GM12878 (cell line): ENCODE results near the gene INTS2. TPM values are rescaled to one million over a fixed set of nuclear protein-coding genes. Genes with fewer than 3 reads are reported as not detected.

ENCODE experiments used
- ATAC-seq: fragments of 200-7000 bp; cut with Tn5 transposase; 3 replicates; pipeline ENCODE4 v1.9.1; 2020; ENCODE audit warnings: mild to moderate bottlenecking, moderate library complexity
- BruUV-seq: library from RNA; stranded (reverse); fragments of 400-500 nt; replicated peaks from 2 replicates; lab custom pipeline; 2021; lab: Mats Ljungman, UMichigan
- CTCF ChIA-PET: fragments of 300-600 bp; sonication (Branson Sonifier 250); formaldehyde crosslinking; extraction: SDS; loops from one replicate; lab custom pipeline; 2021; ENCODE audit warnings: inconsistent platforms; lab: Yijun Ruan, JAX
- POLR2A ChIA-PET: fragments of 350-600 bp; formaldehyde crosslinking; extraction: SDS; loops from one replicate; lab custom pipeline; 2021; ENCODE audit warnings: inconsistent platforms; lab: Charles Lee
- RAD21 ChIA-PET: fragments of 300-600 bp; sonication (Branson Sonifier 250); formaldehyde crosslinking; loops from one replicate; lab custom pipeline; 2023; ENCODE audit warnings: antibody characterized with exemption; ENCODE audit not compliant: unreplicated experiment; lab: Charles Lee
- SMC1A ChIA-PET: fragments of 300-600 bp; sonication (Branson Sonifier 250); formaldehyde crosslinking; loops from one replicate; lab custom pipeline; 2023; ENCODE audit not compliant: unreplicated experiment, uncharacterized antibody; lab: Charles Lee
- DNase-seq: peaks from one replicate; pipeline ENCODE4 v3.0.0-alpha.2; 2011; ENCODE audit warnings: low read depth, low spot score
- FAIRE-seq: peaks from 3 replicates; lab custom pipeline; 2011; peaks lifted over from hg19 to GRCh38; lab: Jason Lieb, UNC
- H2AFZ ChIP-seq: 2 replicates; pipeline ENCODE4 v1.6.0; 2011; ENCODE audit warnings: low read depth, low read length, control low read depth; ENCODE audit not compliant: control insufficient read depth
- H3K27ac ChIP-seq: 2 replicates; pipeline ENCODE4 v1.5.1; 2011; ENCODE audit warnings: control low read depth; ENCODE audit not compliant: control insufficient read depth, insufficient read depth
- H3K27me3 ChIP-seq, 2 experiments: replicated peaks in 1 of 2; 2 replicates each; pipeline versions ENCODE4 v1.6.0 to v1.6.1; 2011; ENCODE audit warnings: low read length in 1 of 2; ENCODE audit not compliant: control insufficient read depth in 2 of 2, insufficient read depth in 2 of 2
- H3K36me3 ChIP-seq, 2 experiments: 2 replicates each; pipeline ENCODE4 v1.5.1; 2011; ENCODE audit warnings: low read length in 1 of 2; ENCODE audit not compliant: control insufficient read depth in 2 of 2, insufficient read depth in 2 of 2
- H3K4me1 ChIP-seq: 2 replicates; pipeline ENCODE4 v1.6.1; 2011; ENCODE audit warnings: mild to moderate bottlenecking, low read length, moderate library complexity, mixed read lengths; ENCODE audit not compliant: control insufficient read depth, insufficient read depth
- H3K4me2 ChIP-seq: 2 replicates; pipeline ENCODE4 v1.6.0; 2011; ENCODE audit warnings: control low read depth; ENCODE audit not compliant: control insufficient read depth, insufficient read depth
- H3K4me3 ChIP-seq: fragments of 200-600 bp; sonication (generic); 2 replicates; pipeline ENCODE4 v1.5.1; 2016
- H3K79me2 ChIP-seq: 2 replicates; pipeline ENCODE4 v1.6.0; 2011; ENCODE audit warnings: low read length; ENCODE audit not compliant: control insufficient read depth, insufficient read depth
- H3K9ac ChIP-seq: 2 replicates; pipeline ENCODE4 v1.8.0; 2011; ENCODE audit warnings: low read length, control low read depth, mixed read lengths; ENCODE audit not compliant: control insufficient read depth, insufficient read depth
- H3K9me3 ChIP-seq: replicated peaks from 3 replicates; pipeline ENCODE4 v1.5.1; 2011; ENCODE audit warnings: mild to moderate bottlenecking, low read length; ENCODE audit not compliant: control insufficient read depth, insufficient read depth
- H4K20me1 ChIP-seq: 2 replicates; pipeline ENCODE4 v1.6.0; 2011; ENCODE audit not compliant: control insufficient read depth, insufficient read depth
- ASH2L ChIP-seq: fragments of 300-600, 200-600 bp; sonication (generic); IDR thresholded peaks from 2 replicates; pipeline ENCODE4 v1.6.1; 2017; ENCODE audit warnings: low read depth, mild to moderate bottlenecking, borderline replicate concordance
- BCL11A ChIP-seq: IDR thresholded peaks from 2 replicates; pipeline ENCODE4 v1.6.1; 2011; ENCODE audit warnings: low read depth, low read length
- BHLHE40 ChIP-seq, 2 experiments: fragments of 450-650 bp in 1 of 2; IDR thresholded peaks; 2 replicates each; pipeline ENCODE4 v1.6.1; 2011 to 2017; ENCODE audit warnings: low read depth in 2 of 2, borderline replicate concordance in 1 of 2, improper control_type of control experiment in 1 of 2, low read length in 1 of 2, mild to moderate bottlenecking in 1 of 2
- JUNB ChIP-seq: IDR thresholded peaks from 2 replicates; pipeline ENCODE4 v1.6.1; 2016; ENCODE audit warnings: antibody characterized with exemption, mild to moderate bottlenecking
- MLLT1 ChIP-seq: fragments of 450-650 bp; IDR thresholded peaks from 2 replicates; pipeline ENCODE4 v1.6.1; 2016; ENCODE audit warnings: mild to moderate bottlenecking
- MTA3 ChIP-seq: IDR thresholded peaks from 2 replicates; pipeline ENCODE4 v1.6.1; 2012; ENCODE audit warnings: low read length, inconsistent platforms, borderline replicate concordance
- NFIC ChIP-seq: IDR thresholded peaks from 2 replicates; pipeline ENCODE4 v1.6.1; 2012; ENCODE audit warnings: low read depth, mild to moderate bottlenecking, inconsistent platforms, low read length, moderate library complexity
- NR2F1 ChIP-seq: fragments of 450-650 bp; conservative IDR thresholded peaks from 2 replicates; pipeline ENCODE4 v1.6.1; 2017; ENCODE audit warnings: mild to moderate bottlenecking
- SPI1 ChIP-seq: IDR thresholded peaks from 2 replicates; pipeline ENCODE4 v1.6.1; 2011; ENCODE audit warnings: low read depth, mild to moderate bottlenecking, low read length, moderate library complexity, borderline replicate concordance; ENCODE audit not compliant: insufficient read depth
- YY1 ChIP-seq: IDR thresholded peaks from 2 replicates; pipeline ENCODE4 v1.6.1; 2011; ENCODE audit warnings: low read depth, mild to moderate bottlenecking, low read length
- ZNF384 ChIP-seq: IDR thresholded peaks from 2 replicates; pipeline ENCODE4 v1.6.1; 2012; ENCODE audit warnings: low read depth, mild to moderate bottlenecking, low read length, improper control_type of control experiment, borderline replicate concordance
- ZNF592 ChIP-seq: fragments of 450-650 bp; IDR thresholded peaks from 2 replicates; pipeline ENCODE4 v1.6.1; 2017; ENCODE audit warnings: mild to moderate bottlenecking, moderate library complexity
- ZNF622 ChIP-seq: fragments of 450-650 bp; IDR thresholded peaks from 2 replicates; pipeline ENCODE4 v1.6.1; 2017; ENCODE audit warnings: mild to moderate bottlenecking, inconsistent platforms
- ZSCAN29 ChIP-seq: fragments of 450-650 bp; IDR thresholded peaks from 2 replicates; pipeline ENCODE4 v1.6.1; 2017; ENCODE audit warnings: mild to moderate bottlenecking, moderate library complexity
- WGBS: methylation state at CpG from one replicate; pipeline ENCODE4 v1.1.6; 2016; ENCODE audit warnings: low lambda C conversion rate; ENCODE audit not compliant: insufficient replicate concordance, insufficient coverage; ENCODE audit errors: missing lambda C conversion rate; 5-methylcytosine and 5-hydroxymethylcytosine counted together
- in situ Hi-C: fragments of 300-500 bp; cut with MboI; formaldehyde crosslinking; loops from 9 replicates; pipeline ENCODE4 v1.14.3; 2018; ENCODE audit warnings: mixed read lengths
- intact Hi-C: fragments of 100-400 bp; cut with micrococcal nuclease; formaldehyde crosslinking; loops from one replicate; pipeline ENCODE4 v1.14.2; 2022; ENCODE audit not compliant: unreplicated experiment
- polyA plus RNA-seq, 11 experiments: library from polyadenylated mRNA; depleted of rRNA in 4 of 11; unstranded in 6 of 11; stranded (reverse) in 5 of 11; fragments of >200 nt; fragmentation: Nextera tagmentation in 4 of 11; fragmentation: Illumina TruSeq in 1 of 11; extraction: Ambion mirVana in 4 of 11; extraction: Trizol in 1 of 11; gene quantifications; 1 replicate in 1 of 11; 2 replicates in 10 of 11; pipeline versions ENCODE4 v1.2.1 to v1.2.3, GENCODE V29; 2011 to 2016; ENCODE audit warnings: inconsistent platforms in 2 of 11, missing spikeins in 2 of 11, low read depth in 1 of 11
- total RNA-seq, 4 experiments: library from RNA; depleted of rRNA in 3 of 4; stranded (reverse); fragments of >200 nt in 3 of 4; fragmentation: Illumina TruSeq in 1 of 4; extraction: Trizol in 1 of 4; gene quantifications; 2 replicates each; pipeline versions ENCODE4 v1.2.1 to v1.2.3, GENCODE V29; 2013 to 2021

The INTS2 gene
- total and polyA plus RNA-seq, 10 of the 15 experiments (the other 5 are each of a cell fraction or from before 2014, with no cell fraction given): 2.8 to 22.2 (median 11.6) TPM

- TF ChIP-seq NR2F1 (no peak), ZNF384 (peak; percentile 54; the same call in 1 of the 2 replicates), NFIC (0 out of 2 replicates have a peak, but pooled peaks have one; percentile 35), ASH2L (no peak), ZNF622 (no peak), MTA3 (no peak), JUNB (peak; percentile 52), SPI1 (peak; percentile 74), BCL11A (no peak), BHLHE40 (IDR thresholded peaks at IDR 0.05; ENCODE audit: borderline replicate concordance in 1 of 2, low read depth in 2 of 2, low read length in 1 of 2) (no peak), ZSCAN29 (no peak), MLLT1 (no peak), ZNF592 (no peak), YY1 (no peak)
- H4K20me1 ChIP-seq: no peaks in the 10 kb centered on the region
- intact Hi-C loops: no loop called here
- ATAC-seq (peak; percentile 54; the same call in 2 of the 3 replicates), DNase-seq (no peak), FAIRE-seq (no peak)
- no peaks in the 10 kb centered on the region for H3K79me2 ChIP-seq
- H3K4me1 ChIP-seq: peaks cover 5% of the 10 kb centered on the region
- H2AFZ ChIP-seq: peak overlapping the region; percentile 58
- H3K36me3 ChIP-seq: peaks cover 0 to 2% of the 10 kb centered on the region in 2 experiments; a peak in 2 of 4 replicates
- SMC1A ChIA-PET: interaction anchor here (1.2 to 3.4 kb wide), 4 partner anchors 11 to 293 kb away, joined by 3 to 15 read pairs (median 6); no protein-coding TSS in a partner anchor
- no TSS peak for BruUV-seq
- H3K27me3 ChIP-seq: no peaks in the 10 kb centered on the region
- POLR2A ChIA-PET: interaction anchor here (1.4 to 2.1 kb wide), 2 partner anchors 11 to 31 kb away, joined by 4 to 6 read pairs; no protein-coding TSS in a partner anchor
- CTCF ChIA-PET: interaction anchor here (1.0 kb wide), 1 partner anchor 11 kb away, joined by 4 read pairs; no protein-coding TSS in a partner anchor
- RAD21 ChIA-PET: interaction anchor here (0.8 to 1.7 kb wide), 2 partner anchors 11 to 52 kb away, joined by 3 to 6 read pairs; no protein-coding TSS in a partner anchor
- in situ Hi-C loops: no loop called here
- H3K27ac ChIP-seq: peak overlapping the region; percentile 45
- 23% methylated on average over 4 of the region's 4 CpGs for WGBS
- peaks cover 4% of the 10 kb centered on the region; the same call in 2 of the 3 replicates for H3K9me3 ChIP-seq
- peak overlapping the region; percentile 35; the same call in 1 of the 2 replicates for H3K4me2 ChIP-seq
- H3K9ac ChIP-seq: no peak overlapping the region
- H3K4me3 ChIP-seq: no peak overlapping the region
Observed at GRCh38 chr17:61816538-61816937, 111.2 kb downstream of the INTS2 start.
